Stomach (tissue), 4 donors: ENCODE measurements around the gene AGBL4.

Source experiments
- CTCF ChIP-seq, 7 experiments: fragments of 450-650 bp in 4 of 7; fragments of 200-600 bp in 3 of 7; sonication (generic) in 3 of 7; IDR thresholded peaks; one replicate each; pipeline ENCODE4 v1.5.1; 2016 to 2019; ENCODE audit warnings: antibody characterized with exemption in 7 of 7, control low read depth in 2 of 7, mild to moderate bottlenecking in 1 of 7
- POLR2A ChIP-seq, 4 donors: fragments of 450-650 bp; IDR thresholded peaks; one replicate each; pipeline ENCODE4 v1.6.1; 2016; ENCODE audit warnings: antibody characterized with exemption in 4 of 4, control low read depth in 2 of 4, mild to moderate bottlenecking in 1 of 4, moderate library complexity in 1 of 4

- TF ChIP-seq CTCF (IDR thresholded peaks at IDR 0.05) (no peak), POLR2A (IDR thresholded peaks at IDR 0.05) (no peak)
Observed at GRCh38 chr1:48767975-48768510, 1255.7 kb downstream of the AGBL4 start.
